HG03108 (cell line): ENCODE measurements around the gene XYLT1.
"Not testable (repeated sequence)": the region's sequence is repeated elsewhere in the genome, so short reads cannot be mapped to it uniquely, and the experiment has no call there.

Experiments
- ATAC-seq: cut with Tn5 transposase; IDR thresholded peaks from one replicate; pipeline ENCODE4 v1.9.1; 2021; ENCODE audit warnings: moderate library complexity; ENCODE audit not compliant: unreplicated experiment

XYLT1 gene

DNA sequence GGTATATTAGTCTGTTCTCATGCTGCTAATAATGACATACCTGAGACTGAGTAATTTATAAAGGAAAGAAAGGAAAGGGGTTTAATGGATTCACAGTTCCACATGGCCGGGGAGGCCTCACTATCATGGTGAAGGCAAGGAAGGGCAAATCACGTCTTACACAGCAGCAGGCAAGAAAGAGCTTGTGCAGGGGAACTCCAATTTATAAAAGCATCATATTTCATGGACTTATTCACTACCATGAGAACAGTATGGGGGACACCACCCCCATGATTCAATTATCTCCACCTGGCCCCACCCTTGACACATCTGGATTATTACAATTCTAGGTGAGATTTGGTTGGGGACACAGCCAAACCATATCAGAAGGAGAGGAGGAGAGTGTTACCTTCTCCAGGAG, 17.7 kb upstream of the XYLT1 start:
- ATAC-seq: no peak

- no peak for ATAC-seq
Measured at GRCh38 chr16:17483351-17483750, 12.6 kb upstream of the XYLT1 start.

DNA sequence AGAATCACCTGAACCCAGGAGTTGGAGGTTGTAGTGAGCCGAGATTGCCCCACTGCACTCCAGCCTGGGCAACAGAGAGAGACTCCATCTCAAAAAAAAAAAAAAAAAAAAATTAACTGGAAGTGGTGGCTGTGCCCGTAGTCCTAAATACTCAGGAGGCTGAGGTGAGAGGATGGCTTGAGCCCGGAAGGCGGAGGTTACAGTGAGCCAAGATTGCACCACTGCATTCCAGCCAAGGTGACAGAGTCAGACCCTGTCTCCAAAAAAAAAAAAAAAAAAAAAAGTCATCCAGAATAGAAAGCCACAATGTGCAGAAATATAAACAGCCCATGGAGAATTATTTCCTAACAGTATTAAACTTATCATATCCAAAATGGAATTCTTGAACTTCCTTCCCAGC, 11.6 kb upstream of the XYLT1 start:
- not testable (repeated sequence) for ATAC-seq

- ATAC-seq: no peak
Measured at GRCh38 chr16:17481736-17482135, 11.0 kb upstream of the XYLT1 start.

- ATAC-seq: not testable (repeated sequence)
Measured at GRCh38 chr16:17477260-17477545, 6.4 kb upstream of the XYLT1 start.

GRCh38 chr16:17476414-17477259, 5.9 kb upstream of the XYLT1 start:
- peak; percentile 64 for ATAC-seq

GRCh38 chr16:17475104-17475503, 4.3 kb upstream of the XYLT1 start:
- ATAC-seq: no peak

GRCh38 chr16:17474572-17474971, 3.8 kb upstream of the XYLT1 start:
- no peak for ATAC-seq

DNA sequence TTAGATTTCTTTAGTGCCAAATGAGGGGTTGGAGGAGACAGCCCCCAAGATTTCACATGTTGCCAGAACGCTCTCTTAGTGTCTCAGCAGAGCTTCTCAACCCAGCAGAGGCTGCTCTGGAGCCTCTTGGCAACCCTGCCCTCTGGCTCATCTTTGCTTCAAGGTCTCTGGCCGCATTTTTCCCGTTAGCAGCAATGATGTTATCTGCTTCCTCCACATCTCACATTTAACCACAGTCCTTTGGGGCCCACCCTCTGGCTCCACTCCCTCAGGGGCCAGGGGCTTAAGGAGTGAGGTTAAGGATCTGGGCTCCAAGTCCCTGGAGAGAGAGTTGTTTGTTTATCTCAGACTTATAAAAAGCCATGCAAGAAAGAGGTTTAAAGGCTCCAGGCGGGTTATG, 3.3 kb upstream of the XYLT1 start:
- no peak for ATAC-seq

- no peak for ATAC-seq
Measured at GRCh38 chr16:17471719-17472461, 1.1 kb upstream of the XYLT1 start.

DNA sequence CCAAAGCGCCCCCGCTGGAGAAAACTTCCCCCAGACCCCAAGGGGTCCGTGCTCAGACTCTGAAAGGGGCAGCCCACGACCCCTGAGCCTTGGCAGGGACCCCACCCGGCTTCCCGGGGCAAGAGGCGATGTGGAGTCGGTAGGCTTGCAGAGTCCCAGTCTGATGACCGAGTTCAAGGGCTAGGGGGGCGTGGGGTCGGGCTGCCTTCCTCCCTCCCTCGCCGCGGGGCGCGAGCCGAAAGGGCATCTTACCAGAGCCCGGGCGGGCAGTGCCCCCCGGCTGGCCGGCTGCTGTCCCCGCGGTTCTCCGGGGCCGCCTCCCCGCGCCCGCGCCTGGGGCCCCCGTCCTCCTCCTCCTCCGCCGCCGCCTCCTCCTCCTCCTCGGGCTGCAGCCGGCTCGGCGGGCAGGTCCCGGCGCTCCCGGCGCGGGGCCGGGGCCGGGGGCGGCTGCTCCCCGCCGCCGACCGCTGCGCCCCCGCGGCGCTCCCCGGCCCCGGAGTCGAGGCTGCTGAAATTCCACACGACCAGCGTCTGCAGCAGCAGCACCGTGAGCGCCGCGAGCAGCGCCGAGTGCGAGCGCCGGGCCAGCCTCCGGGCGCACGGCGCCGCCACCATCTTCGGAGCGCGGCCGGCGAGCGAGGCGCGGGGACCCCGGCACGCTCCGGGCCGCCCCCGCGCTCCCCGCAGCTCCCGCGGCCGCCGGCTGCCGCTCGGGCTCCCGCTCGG, 415 bp downstream of the XYLT1 start:
- no peak for ATAC-seq

DNA sequence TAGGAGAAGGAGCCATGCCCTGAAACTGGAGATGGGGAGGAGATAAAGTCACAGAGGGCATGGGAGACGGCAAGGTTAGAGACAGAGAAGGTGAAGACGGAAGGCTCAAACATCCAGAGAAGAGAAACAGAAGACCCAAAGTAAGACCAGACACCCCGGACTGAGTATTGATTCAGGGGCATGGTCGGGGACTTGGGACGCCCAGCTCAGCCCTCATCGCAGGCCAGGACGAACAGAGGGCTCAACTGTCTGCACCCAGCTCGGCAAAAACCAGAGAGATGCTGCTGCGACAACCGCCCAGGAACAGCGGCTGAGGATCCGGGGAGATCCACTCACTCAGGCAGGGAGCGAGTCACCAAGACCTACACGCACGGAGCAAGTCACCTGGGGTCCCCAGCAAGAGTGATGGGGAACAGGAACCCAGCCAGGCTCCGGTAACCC, 999 bp downstream of the XYLT1 start:
- ATAC-seq: no peak

- ATAC-seq: no peak
Measured at GRCh38 chr16:17469011-17469740, 1.6 kb downstream of the XYLT1 start.

DNA sequence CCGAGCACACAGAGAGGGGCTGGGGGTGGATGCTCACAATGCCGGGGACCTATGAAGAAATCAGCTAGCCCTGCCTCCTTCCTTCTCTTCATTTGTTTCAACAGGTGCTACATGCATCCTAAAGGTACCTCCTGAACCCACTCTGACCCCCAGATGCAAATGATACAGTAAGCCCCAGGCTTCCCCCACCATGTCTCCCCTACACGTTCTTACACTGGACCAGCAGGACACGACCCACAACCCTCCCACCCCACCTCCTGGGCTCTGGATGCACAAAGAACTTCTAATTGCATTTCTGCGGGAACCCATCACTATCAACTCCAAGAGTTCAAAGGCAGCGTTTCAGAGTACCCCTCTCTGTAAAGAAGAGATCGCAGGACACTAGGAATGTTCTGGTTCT, 2.1 kb downstream of the XYLT1 start:
- no peak for ATAC-seq

- no peak for ATAC-seq
Measured at GRCh38 chr16:17467923-17468540, 2.7 kb downstream of the XYLT1 start.

- no peak for ATAC-seq
Measured at GRCh38 chr16:17466876-17467275, 3.9 kb downstream of the XYLT1 start.

DNA sequence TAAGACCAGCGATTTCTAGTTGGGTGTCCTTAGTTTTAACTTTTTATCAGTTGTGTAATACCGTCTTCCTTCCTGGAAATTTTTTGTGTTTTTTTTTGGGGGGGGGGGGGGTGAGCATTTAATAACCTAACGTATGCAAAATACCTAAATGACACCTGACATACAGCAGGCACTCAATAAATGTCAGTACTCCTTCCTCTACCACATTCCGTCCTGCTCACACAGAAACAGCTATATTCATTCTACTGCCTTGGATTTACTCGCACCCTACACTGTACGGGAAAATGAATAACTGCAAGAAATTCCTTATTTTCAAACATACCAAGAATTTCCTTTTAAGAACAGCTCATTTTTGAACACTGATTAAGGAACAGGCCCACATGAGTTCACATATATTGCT, 5.3 kb downstream of the XYLT1 start:
- no peak for ATAC-seq

DNA sequence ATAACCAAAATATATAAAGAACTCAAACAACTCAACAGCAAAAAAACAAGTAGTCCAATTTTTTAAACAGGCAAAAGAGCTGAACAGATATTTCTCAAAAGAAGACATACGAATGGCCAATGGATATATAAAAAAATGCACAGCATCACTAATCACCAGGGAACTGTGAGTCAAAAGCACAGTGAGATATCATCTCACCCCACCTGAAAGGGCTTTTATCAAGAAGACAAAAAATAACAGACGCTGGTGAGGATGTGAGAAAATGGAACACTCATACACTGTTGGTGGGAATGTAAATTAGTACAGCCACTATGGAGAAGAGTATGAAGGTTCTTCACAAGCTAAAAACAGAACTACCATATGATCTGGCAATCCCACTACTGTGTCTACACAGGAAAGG, 7.4 kb downstream of the XYLT1 start:
- no peak for ATAC-seq

- no peak for ATAC-seq
Measured at GRCh38 chr16:17461951-17462729, 8.6 kb downstream of the XYLT1 start.

- ATAC-seq: no peak
Measured at GRCh38 chr16:17460890-17461289, 9.9 kb downstream of the XYLT1 start.
